HG03108 (cell line): ENCODE measurements around the gene COX20.
"Not testable (repeated sequence)": the region's sequence is repeated elsewhere in the genome, so short reads cannot be mapped to it uniquely, and the experiment has no call there.

Experiments
- ATAC-seq: cut with Tn5 transposase; IDR thresholded peaks from one replicate; pipeline ENCODE4 v1.9.1; 2021; ENCODE audit warnings: moderate library complexity; ENCODE audit not compliant: unreplicated experiment

The COX20 gene

GRCh38 chr1:244835276-244836134 lies at the start of gene COX20:
TSS of gene COX20 (plus strand) at chr1:244835658. CDS start at chr1:244835715, 57 bp downstream.
- ATAC-seq: peak; percentile 53

- ATAC-seq: no peak
Measured at GRCh38 chr1:244788493-244789275, 46.8 kb upstream of the COX20 start.

GRCh38 chr1:244789276-244789580 lies 46.2 kb upstream of the COX20 start:
- ATAC-seq: no peak

GRCh38 chr1:244789731-244790130 lies 45.7 kb upstream of the COX20 start:
- no peak for ATAC-seq

- no peak for ATAC-seq
Measured at GRCh38 chr1:244791061-244791460, 44.4 kb upstream of the COX20 start.

- no peak for ATAC-seq
Measured at GRCh38 chr1:244792188-244792850, 43.1 kb upstream of the COX20 start.

GRCh38 chr1:244794071-244794470 lies 41.4 kb upstream of the COX20 start:
- ATAC-seq: no peak

- not testable (repeated sequence) for ATAC-seq
Measured at GRCh38 chr1:244794516-244794915, 40.9 kb upstream of the COX20 start.

- ATAC-seq: no peak
Measured at GRCh38 chr1:244796719-244797406, 38.6 kb upstream of the COX20 start.

GRCh38 chr1:244800821-244801220 lies 34.6 kb upstream of the COX20 start:
- no peak for ATAC-seq

GRCh38 chr1:244801246-244801645 lies 34.2 kb upstream of the COX20 start:
- ATAC-seq: no peak

- no peak for ATAC-seq
Measured at GRCh38 chr1:244802041-244802440, 33.4 kb upstream of the COX20 start.

- no peak for ATAC-seq
Measured at GRCh38 chr1:244802556-244803239, 32.8 kb upstream of the COX20 start.

GRCh38 chr1:244804841-244805240 lies 30.6 kb upstream of the COX20 start:
- ATAC-seq: no peak

GRCh38 chr1:244807138-244807537 lies 28.3 kb upstream of the COX20 start:
- ATAC-seq: no peak

GRCh38 chr1:244810221-244810620 lies 25.2 kb upstream of the COX20 start:
- no peak for ATAC-seq

- ATAC-seq: no peak
Measured at GRCh38 chr1:244813327-244813726, 22.1 kb upstream of the COX20 start.

GRCh38 chr1:244815600-244816099 lies 19.8 kb upstream of the COX20 start:
- no peak for ATAC-seq

- no peak for ATAC-seq
Measured at GRCh38 chr1:244817415-244817894, 18.0 kb upstream of the COX20 start.

- no peak for ATAC-seq
Measured at GRCh38 chr1:244820131-244820530, 15.3 kb upstream of the COX20 start.
